SU-DHL-6 (cell line): ENCODE measurements around the gene MICAL2.

Experiments
- EZH2phosphoT487 ChIP-seq: fragments of 200-600 bp; sonication (generic), shearing (Covaris generic); conservative IDR thresholded peaks from 2 replicates; pipeline ENCODE4 v1.6.1; 2018; ENCODE audit warnings: mild to moderate bottlenecking, antibody characterized with exemption, low read length, moderate library complexity, mixed read lengths
- TF ChIP-seq, protein P1 (sequence below): fragments of 200-600 bp; sonication (generic); IDR thresholded peaks from one replicate; pipeline ENCODE4 v1.5.1; 2017; ENCODE audit warnings: antibody characterized with exemption, mild to moderate bottlenecking, low read length, moderate library complexity; ENCODE audit not compliant: insufficient read depth, poor library complexity, severe bottlenecking

DNA sequence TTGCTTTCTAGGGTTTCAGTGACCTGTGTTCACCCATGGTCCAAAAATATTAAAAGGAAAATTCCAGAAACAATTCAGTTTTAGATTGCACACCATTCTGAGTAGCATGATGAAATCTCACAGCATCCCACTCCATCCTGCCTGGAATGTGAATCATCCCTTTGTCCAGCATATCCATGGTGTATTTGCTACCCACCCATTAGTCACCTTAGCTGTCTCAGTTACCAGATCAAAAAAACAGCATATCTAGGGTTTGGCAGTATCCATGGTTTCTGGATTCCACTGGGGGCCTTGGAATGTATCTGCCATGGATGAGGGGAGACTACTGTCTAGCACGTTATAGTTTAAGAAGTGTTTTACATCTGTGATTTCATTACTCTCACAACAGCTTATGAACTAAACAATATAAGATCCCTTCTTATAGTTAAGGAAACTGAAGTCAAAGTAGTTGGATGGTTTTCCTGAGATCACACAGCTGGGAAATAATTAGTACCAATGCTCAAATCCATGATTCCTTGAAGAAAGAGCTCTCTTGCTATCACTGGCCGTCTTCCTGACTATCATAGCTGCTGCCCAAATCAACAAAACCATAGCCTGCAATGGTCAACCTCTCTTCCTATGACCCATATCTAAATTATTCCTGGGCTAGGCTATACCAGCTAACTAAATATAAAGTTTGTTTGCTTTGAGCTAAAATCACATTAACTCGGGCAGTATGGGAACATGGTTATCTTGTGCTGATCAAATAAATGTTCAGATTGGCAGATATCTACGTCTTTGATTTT is 122.6 kb downstream of the MICAL2 start:
- TF ChIP-seq, protein P1, sequence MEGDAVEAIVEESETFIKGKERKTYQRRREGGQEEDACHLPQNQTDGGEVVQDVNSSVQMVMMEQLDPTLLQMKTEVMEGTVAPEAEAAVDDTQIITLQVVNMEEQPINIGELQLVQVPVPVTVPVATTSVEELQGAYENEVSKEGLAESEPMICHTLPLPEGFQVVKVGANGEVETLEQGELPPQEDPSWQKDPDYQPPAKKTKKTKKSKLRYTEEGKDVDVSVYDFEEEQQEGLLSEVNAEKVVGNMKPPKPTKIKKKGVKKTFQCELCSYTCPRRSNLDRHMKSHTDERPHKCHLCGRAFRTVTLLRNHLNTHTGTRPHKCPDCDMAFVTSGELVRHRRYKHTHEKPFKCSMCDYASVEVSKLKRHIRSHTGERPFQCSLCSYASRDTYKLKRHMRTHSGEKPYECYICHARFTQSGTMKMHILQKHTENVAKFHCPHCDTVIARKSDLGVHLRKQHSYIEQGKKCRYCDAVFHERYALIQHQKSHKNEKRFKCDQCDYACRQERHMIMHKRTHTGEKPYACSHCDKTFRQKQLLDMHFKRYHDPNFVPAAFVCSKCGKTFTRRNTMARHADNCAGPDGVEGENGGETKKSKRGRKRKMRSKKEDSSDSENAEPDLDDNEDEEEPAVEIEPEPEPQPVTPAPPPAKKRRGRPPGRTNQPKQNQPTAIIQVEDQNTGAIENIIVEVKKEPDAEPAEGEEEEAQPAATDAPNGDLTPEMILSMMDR: no peak
- no peak for TF ChIP-seq EZH2phosphoT487
